Activated naive CD4-positive, alpha-beta T cell treated with anti-CD3 and anti-CD28 coated beads, Interleukin-2, amount 10 ng/mL, durations not matched to agents 7 days and 5 days (primary cell): ENCODE data around the gene GNG2.

Source experiments
- CTCF ChIA-PET: fragments of 350-600 bp; sonication (Branson Sonifier 250); formaldehyde crosslinking; loops from one replicate; lab custom pipeline; 2021; ENCODE audit warnings: antibody characterized with exemption; lab: Charles Lee
- DNase-seq: peaks from one replicate; pipeline ENCODE4 v3.0.0-alpha.2; 2020
- H3K27ac Mint-ChIP-seq: one replicate; pipeline ENCODE4 v1.8.0; 2021; ENCODE audit warnings: mild to moderate bottlenecking, moderate library complexity, mixed read lengths
- H3K27me3 Mint-ChIP-seq: one replicate; pipeline ENCODE4 v1.8.0; 2021; ENCODE audit warnings: mild to moderate bottlenecking, mixed read lengths
- H3K36me3 Mint-ChIP-seq: one replicate; pipeline ENCODE4 v1.8.0; 2021; ENCODE audit warnings: mixed read lengths
- H3K4me1 Mint-ChIP-seq: one replicate; pipeline ENCODE4 v1.8.0; 2021; ENCODE audit warnings: mixed read lengths
- H3K4me3 Mint-ChIP-seq: one replicate; pipeline ENCODE4 v1.8.0; 2021; ENCODE audit warnings: mild to moderate bottlenecking, moderate library complexity, mixed read lengths
- H3K9me3 Mint-ChIP-seq: one replicate; pipeline ENCODE4 v1.8.0; 2021; ENCODE audit warnings: mixed read lengths

The GNG2 gene

GRCh38 chr14:51865953-51866747 is 5.7 kb downstream of the GNG2 start:
- no peak for DNase-seq
- Mint-ChIP-seq H3K4me3 (no peak overlapping the region), H3K36me3 (peaks cover 30% of the 10 kb centered on the region), H3K4me1 (peaks cover 20% of the 10 kb centered on the region), H3K27ac (no peak overlapping the region), H3K9me3 (no peaks in the 10 kb centered on the region), H3K27me3 (no peaks in the 10 kb centered on the region)
- CTCF ChIA-PET, result interaction anchor here (0.6 to 1.4 kb wide), 2 partner anchors 38 to 73 kb away, joined by 3 to 4 read pairs; no protein-coding TSS in a partner anchor

- Mint-ChIP-seq H3K36me3 (peaks cover 23% of the 10 kb centered on the region), H3K27me3 (no peaks in the 10 kb centered on the region), H3K9me3 (no peaks in the 10 kb centered on the region), H3K27ac (no peak overlapping the region), H3K4me1 (peaks cover 34% of the 10 kb centered on the region), H3K4me3 (no peak overlapping the region)
- CTCF ChIA-PET, result interaction anchor here (1.1 to 1.5 kb wide), 4 partner anchors 17 to 47 kb away, joined by 3 to 6 read pairs (median 4); no protein-coding TSS in a partner anchor
- DNase-seq, result no peak
Observed at GRCh38 chr14:51867741-51868140, 7.3 kb downstream of the GNG2 start.

GRCh38 chr14:51868405-51868804 is 8.0 kb downstream of the GNG2 start:
- no peaks in the 10 kb centered on the region for H3K27me3 Mint-ChIP-seq
- peaks cover 23% of the 10 kb centered on the region for H3K36me3 Mint-ChIP-seq
- H3K9me3 Mint-ChIP-seq, result no peaks in the 10 kb centered on the region
- peaks cover 36% of the 10 kb centered on the region for H3K4me1 Mint-ChIP-seq
- CTCF ChIA-PET, result interaction anchor here (1.4 to 1.5 kb wide), 2 partner anchors 18 to 22 kb away, joined by 3 to 6 read pairs; no protein-coding TSS in a partner anchor
- no peak overlapping the region for H3K4me3 Mint-ChIP-seq
- DNase-seq, result no peak
- H3K27ac Mint-ChIP-seq, result no peak overlapping the region

- CTCF ChIA-PET, result no interaction called here
- no peak for DNase-seq
- no peak overlapping the region for H3K4me3 Mint-ChIP-seq
- peak overlapping the region; percentile 17 for H3K27ac Mint-ChIP-seq
- peaks cover 23% of the 10 kb centered on the region for H3K36me3 Mint-ChIP-seq
- no peaks in the 10 kb centered on the region for H3K9me3 Mint-ChIP-seq
- H3K4me1 Mint-ChIP-seq, result peaks cover 37% of the 10 kb centered on the region
- H3K27me3 Mint-ChIP-seq, result no peaks in the 10 kb centered on the region
Observed at GRCh38 chr14:51869411-51870100, 9.1 kb downstream of the GNG2 start.

GRCh38 chr14:51870606-51871005 is 10.2 kb downstream of the GNG2 start:
- no peaks in the 10 kb centered on the region for H3K9me3 Mint-ChIP-seq
- H3K4me1 Mint-ChIP-seq, result peaks cover 36% of the 10 kb centered on the region
- CTCF ChIA-PET, result interaction anchor here (0.6 to 1.0 kb wide), 2 partner anchors 108 to 512 kb away, joined by 3 to 4 read pairs; no protein-coding TSS in a partner anchor
- H3K27ac Mint-ChIP-seq, result no peak overlapping the region
- no peak for DNase-seq
- peaks cover 23% of the 10 kb centered on the region for H3K36me3 Mint-ChIP-seq
- no peaks in the 10 kb centered on the region for H3K27me3 Mint-ChIP-seq
- no peak overlapping the region for H3K4me3 Mint-ChIP-seq

GRCh38 chr14:51871846-51872245 is 11.4 kb downstream of the GNG2 start:
- H3K27ac Mint-ChIP-seq, result peak overlapping the region; percentile 75
- H3K4me1 Mint-ChIP-seq, result peaks cover 43% of the 10 kb centered on the region
- H3K4me3 Mint-ChIP-seq, result no peak overlapping the region
- H3K36me3 Mint-ChIP-seq, result peaks cover 32% of the 10 kb centered on the region
- CTCF ChIA-PET, result interaction anchor here (0.9 to 1.0 kb wide), 2 partner anchors 10 to 106 kb away, joined by 3 to 4 read pairs; no protein-coding TSS in a partner anchor
- H3K9me3 Mint-ChIP-seq, result no peaks in the 10 kb centered on the region
- no peak for DNase-seq
- no peaks in the 10 kb centered on the region for H3K27me3 Mint-ChIP-seq

- Mint-ChIP-seq H3K36me3 (peaks cover 38% of the 10 kb centered on the region), H3K4me1 (peaks cover 47% of the 10 kb centered on the region), H3K4me3 (no peak overlapping the region), H3K27me3 (no peaks in the 10 kb centered on the region), H3K27ac (no peak overlapping the region), H3K9me3 (no peaks in the 10 kb centered on the region)
- CTCF ChIA-PET, result interaction anchor here (0.9 kb wide), 1 partner anchor 11 kb away, joined by 3 read pairs; no protein-coding TSS in a partner anchor
- no peak for DNase-seq
Observed at GRCh38 chr14:51872396-51872795, 12.0 kb downstream of the GNG2 start.

- Mint-ChIP-seq H3K9me3 (no peaks in the 10 kb centered on the region), H3K4me1 (peaks cover 54% of the 10 kb centered on the region), H3K36me3 (peaks cover 47% of the 10 kb centered on the region), H3K27ac (peak overlapping the region; percentile 3), H3K27me3 (no peaks in the 10 kb centered on the region), H3K4me3 (no peak overlapping the region)
- DNase-seq, result no peak
- CTCF ChIA-PET, result interaction anchor here (1.0 kb wide), 1 partner anchor 26 kb away, joined by 4 read pairs; no protein-coding TSS in a partner anchor
Observed at GRCh38 chr14:51873221-51873893, 12.9 kb downstream of the GNG2 start.

GRCh38 chr14:51877810-51878209 is 17.4 kb downstream of the GNG2 start:
- no peak overlapping the region for H3K27ac Mint-ChIP-seq
- H3K4me1 Mint-ChIP-seq, result peaks cover 67% of the 10 kb centered on the region
- H3K36me3 Mint-ChIP-seq, result peaks cover 77% of the 10 kb centered on the region
- DNase-seq, result no peak
- CTCF ChIA-PET, result no interaction called here
- H3K4me3 Mint-ChIP-seq, result no peak overlapping the region
- H3K9me3 Mint-ChIP-seq, result no peaks in the 10 kb centered on the region
- no peaks in the 10 kb centered on the region for H3K27me3 Mint-ChIP-seq

- Mint-ChIP-seq H3K27ac (no peak overlapping the region), H3K27me3 (no peaks in the 10 kb centered on the region), H3K9me3 (no peaks in the 10 kb centered on the region), H3K4me1 (peaks cover 67% of the 10 kb centered on the region), H3K36me3 (peaks cover 70% of the 10 kb centered on the region), H3K4me3 (no peak overlapping the region)
- DNase-seq, result no peak
- CTCF ChIA-PET, result interaction anchor here (1.3 kb wide), 1 partner anchor 10 kb away, joined by 3 read pairs; no protein-coding TSS in a partner anchor
Observed at GRCh38 chr14:51879170-51879569, 18.8 kb downstream of the GNG2 start.

GRCh38 chr14:51880835-51881580 is 20.6 kb downstream of the GNG2 start:
- DNase-seq, result no peak
- H3K4me3 Mint-ChIP-seq, result no peak overlapping the region
- no peaks in the 10 kb centered on the region for H3K9me3 Mint-ChIP-seq
- H3K27ac Mint-ChIP-seq, result no peak overlapping the region
- peaks cover 67% of the 10 kb centered on the region for H3K4me1 Mint-ChIP-seq
- CTCF ChIA-PET, result no interaction called here
- H3K36me3 Mint-ChIP-seq, result peaks cover 74% of the 10 kb centered on the region
- H3K27me3 Mint-ChIP-seq, result no peaks in the 10 kb centered on the region

- Mint-ChIP-seq H3K4me3 (no peak overlapping the region), H3K4me1 (peaks cover 68% of the 10 kb centered on the region), H3K27ac (peak overlapping the region; percentile 39), H3K36me3 (peaks cover 74% of the 10 kb centered on the region), H3K9me3 (no peaks in the 10 kb centered on the region), H3K27me3 (no peaks in the 10 kb centered on the region)
- DNase-seq, result no peak
- CTCF ChIA-PET, result no interaction called here
Observed at GRCh38 chr14:51881636-51882035, 21.2 kb downstream of the GNG2 start.

GRCh38 chr14:51883232-51883631 is 22.8 kb downstream of the GNG2 start:
- H3K36me3 Mint-ChIP-seq, result peaks cover 72% of the 10 kb centered on the region
- DNase-seq, result no peak
- no peak overlapping the region for H3K27ac Mint-ChIP-seq
- no peaks in the 10 kb centered on the region for H3K9me3 Mint-ChIP-seq
- CTCF ChIA-PET, result no interaction called here
- peaks cover 68% of the 10 kb centered on the region for H3K4me1 Mint-ChIP-seq
- no peaks in the 10 kb centered on the region for H3K27me3 Mint-ChIP-seq
- H3K4me3 Mint-ChIP-seq, result no peak overlapping the region
